ENCODE measurements around the gene GPR3. TPM values are rescaled to one million over a fixed set of nuclear protein-coding genes. Genes with fewer than 3 reads are reported as not detected.

Gene GPR3
- total and polyA plus RNA-seq, 11 donors: 0.11 to 3.7 (median 0.53) TPM; not detected in 1

GRCh38 chr1:27365372-27366112, 26.9 kb upstream of the GPR3 start:
- peak overlapping the region; percentile 70 to 93 (median 81) for H3K4me3 ChIP-seq
- peak; percentile 70 to 88 (median 80) for ATAC-seq
- 3 to 5% (median 3%) methylated on average over 37 to 40 of the region's 40 CpGs for WGBS, 4 donors
- DNase-seq: peak; percentile 91 to 94 (median 92)
- no peaks in the 10 kb centered on the region for H3K9me3 ChIP-seq
- H3K36me3 ChIP-seq: peaks cover 0 to 43% (median 40%) of the 10 kb centered on the region in 9 donors
- intact Hi-C loops (cut with DNase I): loop anchor here in 5 of 10 donors (1.0 to 5.0 kb wide), 6 partner anchors 21 to 43 kb away; partner anchors contain the start of genes TMEM222 (in 4 of the 5) and GPR3 (in 1 of the 5)
- H3K27me3 ChIP-seq: no peaks in the 10 kb centered on the region
- H3K4me1 ChIP-seq: peaks cover 7 to 58% (median 37%) of the 10 kb centered on the region in 12 donors
- peak in 1 of 2 donors; percentile 32 for TF ChIP-seq POLR2A (IDR thresholded peaks at IDR 0.05)
- no peak for TF ChIP-seq CTCF (IDR thresholded peaks at IDR 0.05)
- H3K27ac ChIP-seq: peak overlapping the region; percentile 96 to 100 (median 99)

- Histone ChIP-seq H3K4me1 (peaks cover 7 to 53% (median 37%) of the 10 kb centered on the region in 12 donors), H3K27me3 (no peaks in the 10 kb centered on the region), H3K36me3 (peaks cover 0 to 38% (median 35%) of the 10 kb centered on the region in 9 donors), H3K27ac (peak overlapping the region; percentile 96 to 100 (median 99)), H3K4me3 (peak overlapping the region; percentile 70 to 93 (median 81)), H3K9me3 (no peaks in the 10 kb centered on the region)
- TF ChIP-seq POLR2A (IDR thresholded peaks at IDR 0.05) (peak in 1 of 2 donors; percentile 57), CTCF (IDR thresholded peaks at IDR 0.05) (no peak)
- intact Hi-C loops (cut with DNase I): loop anchor here in 3 of 10 donors (1.0 to 5.0 kb wide), 4 partner anchors 21 to 44 kb away; partner anchors contain the start of gene TMEM222 (in 2 of the 3)
- DNase-seq: peak; percentile 93 to 96 (median 95)
- 0 to 1% (median 1%) methylated on average over 18 to 30 of the region's 30 CpGs for WGBS, 4 donors
- ATAC-seq: peak; percentile 54 to 77 (median 72)
Observed at GRCh38 chr1:27366113-27366410, 26.4 kb upstream of the GPR3 start.

GRCh38 chr1:27366411-27367159, 25.8 kb upstream of the GPR3 start, which contains the start of gene MAP3K6:
Gene MAP3K6 (minus strand): TSS chr1:27366961. CDS start chr1:27366597, 364 bp downstream.
- ATAC-seq (peak; percentile 79 to 84 (median 82)), DNase-seq (peak; percentile 87 to 95 (median 93))
- Histone ChIP-seq H3K4me1 (peaks cover 7 to 52% (median 37%) of the 10 kb centered on the region in 12 donors), H3K27me3 (no peaks in the 10 kb centered on the region), H3K9me3 (no peaks in the 10 kb centered on the region), H3K27ac (peak within 1 kb of the TSS; percentile 96 to 100 (median 99)), H3K36me3 (peaks cover 0 to 33% (median 30%) of the 10 kb centered on the region in 9 donors), H3K4me3 (peak within 1 kb of the TSS; percentile 70 to 93 (median 81))
- 0 to 1% (median 0%) methylated on average over 54 to 67 of the region's 67 CpGs for WGBS, 4 donors
- intact Hi-C loops (cut with DNase I): loop anchor here in 3 of 10 donors (1.0 to 5.0 kb wide), 4 partner anchors 20 to 44 kb away; partner anchors contain the start of gene TMEM222 (in 2 of the 3)
- TF ChIP-seq POLR2A (IDR thresholded peaks at IDR 0.05): peak in 1 of 2 donors; percentile 94
- TF ChIP-seq CTCF (IDR thresholded peaks at IDR 0.05): peak in 9 of 12 donors; percentile 19 to 51 (median 46)
